IPS-20b (cell line): ENCODE measurements around the gene APBB1.

Experiments
- H3K27ac ChIP-seq: one replicate; pipeline ENCODE4 v1.5.1; 2013; ENCODE audit warnings: low read length
- H3K27me3 ChIP-seq: 2 replicates; pipeline ENCODE4 v1.6.1; 2013; ENCODE audit warnings: mild to moderate bottlenecking, low read length, inconsistent platforms; ENCODE audit not compliant: insufficient read depth
- H3K36me3 ChIP-seq: 2 replicates; pipeline ENCODE4 v1.6.1; 2013; ENCODE audit warnings: low read depth, mild to moderate bottlenecking, inconsistent platforms, low read length, moderate library complexity; ENCODE audit not compliant: insufficient read depth
- H3K4me1 ChIP-seq: 2 replicates; pipeline ENCODE4 v1.6.1; 2013; ENCODE audit warnings: mild to moderate bottlenecking, control low read depth, inconsistent platforms, low read length, moderate library complexity; ENCODE audit not compliant: insufficient read depth
- H3K4me3 ChIP-seq: 2 replicates; pipeline ENCODE4 v1.5.1; 2013; ENCODE audit warnings: mild to moderate bottlenecking, low read length, inconsistent platforms
- H3K9ac ChIP-seq: 2 replicates; pipeline ENCODE4 v1.6.1; 2013; ENCODE audit warnings: low read depth, mild to moderate bottlenecking, inconsistent platforms, low read length, moderate library complexity
- H3K9me3 ChIP-seq: 2 replicates; pipeline ENCODE4 v1.6.1; 2013; ENCODE audit warnings: mild to moderate bottlenecking, low read depth, low read length, inconsistent platforms; ENCODE audit not compliant: insufficient read depth

APBB1 gene

DNA sequence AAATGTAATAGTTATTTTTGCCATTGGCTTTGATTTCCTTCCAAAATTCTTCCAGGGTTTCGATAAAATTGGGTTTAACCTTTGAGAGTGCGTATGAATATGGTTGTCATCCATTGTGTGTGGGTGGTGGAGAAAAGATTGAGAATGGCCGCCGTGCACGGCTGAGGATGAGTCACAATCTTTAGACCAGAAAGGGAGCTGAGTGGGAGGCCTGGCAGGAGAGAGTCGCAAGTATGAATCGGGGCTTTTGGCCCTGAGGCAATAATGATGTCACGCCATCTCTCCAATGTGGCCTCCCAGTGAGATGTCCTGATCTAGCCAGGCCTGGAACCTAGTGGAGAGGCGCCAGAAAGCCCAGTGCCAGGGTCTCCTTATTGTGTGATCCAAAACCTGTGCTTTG lies 61.7 kb downstream of the APBB1 start:
- Histone ChIP-seq H3K9ac (no peak overlapping the region), H3K9me3 (no peaks in the 10 kb centered on the region), H3K4me3 (no peak overlapping the region), H3K27ac (no peak overlapping the region), H3K36me3 (no peaks in the 10 kb centered on the region), H3K4me1 (no peaks in the 10 kb centered on the region; the same call in 1 of the 2 replicates), H3K27me3 (no peaks in the 10 kb centered on the region)

DNA sequence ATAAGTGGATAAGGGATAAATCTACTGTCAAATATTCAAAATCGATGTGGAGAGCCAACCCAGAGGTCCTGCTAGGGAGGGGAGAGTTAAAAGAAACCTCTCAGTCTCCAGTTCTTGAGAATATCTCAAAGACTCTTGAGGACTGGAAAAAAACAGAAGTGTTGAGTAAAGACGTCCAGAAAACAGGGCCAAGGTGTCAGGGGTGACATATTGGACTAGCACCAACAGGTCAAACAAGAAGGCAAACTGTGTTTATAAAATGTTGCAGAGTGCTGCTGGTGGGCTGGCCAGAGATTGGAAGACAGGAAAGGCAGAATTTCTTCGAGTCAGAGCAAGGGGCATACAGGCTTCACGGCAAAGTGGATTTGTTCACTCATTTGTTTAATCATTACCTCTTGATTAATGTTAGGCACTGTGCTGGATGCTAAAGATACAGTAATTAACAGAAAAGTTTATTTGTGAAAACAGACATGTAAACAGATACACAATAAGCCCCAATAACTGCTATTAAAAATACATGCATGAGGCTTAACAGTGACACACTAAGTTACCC lies 62.3 kb downstream of the APBB1 start:
- Histone ChIP-seq H3K9me3 (no peaks in the 10 kb centered on the region), H3K9ac (no peak overlapping the region), H3K4me3 (no peak overlapping the region), H3K27ac (no peak overlapping the region), H3K36me3 (no peaks in the 10 kb centered on the region), H3K4me1 (no peaks in the 10 kb centered on the region; the same call in 1 of the 2 replicates), H3K27me3 (no peaks in the 10 kb centered on the region)

DNA sequence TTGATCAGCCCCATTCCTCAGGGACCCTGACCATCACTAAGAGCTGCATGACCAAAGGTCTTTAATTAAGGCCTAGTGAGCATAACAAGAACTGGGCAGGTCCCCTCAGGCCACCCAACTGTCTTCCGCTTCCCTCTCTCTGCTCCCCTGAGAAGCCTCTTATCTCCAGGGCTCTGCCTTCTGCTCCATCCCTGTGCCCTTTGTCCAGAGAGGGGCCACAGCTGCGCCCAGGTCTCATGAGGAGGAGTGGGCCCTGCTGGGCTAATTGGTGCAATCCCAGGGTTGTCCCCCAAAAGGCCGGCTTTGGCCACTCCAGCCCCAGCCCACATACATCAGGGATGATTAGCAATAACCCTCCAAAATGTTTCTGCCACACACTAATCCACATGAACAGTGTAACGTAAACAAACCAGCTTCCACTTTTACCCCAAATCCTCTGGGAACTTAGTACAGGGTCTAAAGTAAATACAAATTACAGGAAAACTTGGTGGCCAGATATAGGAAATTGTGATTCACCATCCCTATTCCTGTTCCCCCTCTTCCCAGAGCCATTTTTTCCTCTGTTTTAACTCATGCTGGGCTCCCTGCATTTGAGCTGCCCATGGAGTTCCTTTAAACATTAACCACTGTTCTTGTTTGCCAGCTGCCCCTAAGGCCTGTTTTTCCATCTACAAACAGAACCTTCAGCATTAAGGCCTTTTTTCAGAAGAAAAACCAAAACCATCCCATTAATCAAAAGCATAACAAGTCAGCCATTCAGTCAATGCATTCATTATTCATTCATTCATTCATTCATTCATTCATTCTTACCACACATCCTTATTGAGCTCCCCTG lies 64.0 kb downstream of the APBB1 start:
- H3K4me1 ChIP-seq: no peaks in the 10 kb centered on the region; the same call in 1 of the 2 replicates
- no peaks in the 10 kb centered on the region for H3K9me3 ChIP-seq
- H3K9ac ChIP-seq: no peak overlapping the region
- no peak overlapping the region for H3K4me3 ChIP-seq
- no peak overlapping the region for H3K27ac ChIP-seq
- H3K27me3 ChIP-seq: no peaks in the 10 kb centered on the region
- H3K36me3 ChIP-seq: no peaks in the 10 kb centered on the region

- no peak overlapping the region for H3K27ac ChIP-seq
- H3K9ac ChIP-seq: no peak overlapping the region
- no peak overlapping the region for H3K4me3 ChIP-seq
- no peaks in the 10 kb centered on the region; the same call in 1 of the 2 replicates for H3K4me1 ChIP-seq
- H3K36me3 ChIP-seq: no peaks in the 10 kb centered on the region
- H3K27me3 ChIP-seq: no peaks in the 10 kb centered on the region
- no peaks in the 10 kb centered on the region for H3K9me3 ChIP-seq
These were observed 65.4 kb downstream of the APBB1 start for GRCh38 chr11:6353367-6353987.

GRCh38 chr11:6351782-6352382 lies 67.0 kb downstream of the APBB1 start:
- Histone ChIP-seq H3K9me3 (no peaks in the 10 kb centered on the region), H3K27me3 (no peaks in the 10 kb centered on the region), H3K4me3 (no peak overlapping the region), H3K9ac (no peak overlapping the region), H3K4me1 (no peaks in the 10 kb centered on the region; the same call in 1 of the 2 replicates), H3K27ac (no peak overlapping the region), H3K36me3 (no peaks in the 10 kb centered on the region)

DNA sequence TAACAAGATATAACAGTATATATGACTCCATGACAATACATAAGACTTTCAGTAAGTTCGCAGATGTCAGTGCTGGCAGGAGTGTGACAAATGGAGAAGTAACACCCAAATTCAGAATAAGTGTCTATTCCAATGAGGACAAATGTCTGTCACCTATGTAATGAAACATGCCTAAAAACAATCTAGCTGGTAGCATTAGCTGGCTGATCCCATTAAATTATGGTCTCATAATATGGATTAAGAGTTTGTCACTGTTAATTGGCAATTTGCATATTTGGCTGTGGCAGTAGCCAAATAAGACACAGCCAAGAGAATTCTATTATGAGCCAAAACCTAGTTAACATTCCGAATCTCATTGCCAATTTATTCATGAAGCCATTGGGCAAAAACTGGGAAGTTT lies 68.4 kb downstream of the APBB1 start:
- Histone ChIP-seq H3K4me3 (no peak overlapping the region), H3K27me3 (no peaks in the 10 kb centered on the region), H3K27ac (no peak overlapping the region), H3K4me1 (no peaks in the 10 kb centered on the region; the same call in 1 of the 2 replicates), H3K36me3 (no peaks in the 10 kb centered on the region), H3K9me3 (no peaks in the 10 kb centered on the region), H3K9ac (no peak overlapping the region)

GRCh38 chr11:6350043-6350442 lies 68.9 kb downstream of the APBB1 start:
- no peaks in the 10 kb centered on the region for H3K27me3 ChIP-seq
- no peaks in the 10 kb centered on the region; the same call in 1 of the 2 replicates for H3K4me1 ChIP-seq
- H3K9me3 ChIP-seq: no peaks in the 10 kb centered on the region
- no peaks in the 10 kb centered on the region for H3K36me3 ChIP-seq
- no peak overlapping the region for H3K27ac ChIP-seq
- no peak overlapping the region for H3K9ac ChIP-seq
- H3K4me3 ChIP-seq: no peak overlapping the region

DNA sequence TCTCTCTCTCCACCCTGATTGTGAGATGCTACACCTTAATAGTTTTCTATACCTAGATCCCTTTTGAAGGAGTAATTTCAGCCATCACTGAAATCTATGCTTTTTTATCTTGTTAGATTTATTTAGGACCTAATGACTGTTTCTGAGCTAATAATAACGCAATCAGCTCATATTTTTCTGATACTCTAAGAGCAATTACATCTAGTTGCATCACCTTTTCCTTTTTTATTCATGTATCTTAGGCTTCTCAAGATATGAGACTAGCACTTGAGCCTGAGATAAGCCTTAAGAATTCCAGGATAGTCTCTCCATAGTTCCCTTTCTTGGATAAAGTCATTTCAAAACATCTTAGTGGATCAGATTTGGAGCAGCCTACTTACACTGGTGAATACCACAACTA lies 73.5 kb downstream of the APBB1 start:
- H3K9ac ChIP-seq: no peak overlapping the region
- H3K36me3 ChIP-seq: no peaks in the 10 kb centered on the region
- H3K4me1 ChIP-seq: no peaks in the 10 kb centered on the region
- H3K9me3 ChIP-seq: no peaks in the 10 kb centered on the region
- no peak overlapping the region for H3K4me3 ChIP-seq
- no peak overlapping the region for H3K27ac ChIP-seq
- H3K27me3 ChIP-seq: no peaks in the 10 kb centered on the region
